ENCODE measurements around the gene PCDH15. TPM values are rescaled to one million over a fixed set of nuclear protein-coding genes. Genes with fewer than 3 reads are reported as not detected.

Gene PCDH15
- total and polyA plus RNA-seq, 2 experiments from 2014 or later: 0.29 to 0.66 TPM

GRCh38 chr10:53909791-53910190 is 891.2 kb downstream of the PCDH15 start:
- no peaks in the 10 kb centered on the region for H3K36me3 ChIP-seq (ENCODE audit: insufficient read depth)

More at GRCh38 chr10:53909791-53910190, 891.2 kb downstream of the PCDH15 start:
- H3K27me3 ChIP-seq (ENCODE audit: insufficient read depth): no peaks in the 10 kb centered on the region
- no peak overlapping the region for H3K4me3 ChIP-seq
- H3K9me2 ChIP-seq (ENCODE audit: insufficient read depth): peaks cover 4% of the 10 kb centered on the region; the same call in 1 of the 2 replicates
- H4K20me1 ChIP-seq (replicated peaks; ENCODE audit: insufficient read depth): no peaks in the 10 kb centered on the region
- Mint-ChIP-seq H3K27ac (no peak overlapping the region), H3K36me3 (ENCODE audit: low read depth) (peaks cover 23% of the 10 kb centered on the region; the same call in 2 of the 3 replicates), H3K4me1 (peaks cover 2% of the 10 kb centered on the region; the same call in 2 of the 3 replicates), H3K27me3 (ENCODE audit: insufficient read depth, low read depth, poor library complexity) (no peaks in the 10 kb centered on the region), H3K9me3 (peaks cover 29% of the 10 kb centered on the region; the same call in 2 of the 3 replicates), H3K4me3 (no peak overlapping the region)
- no peaks in the 10 kb centered on the region for H3F3A ChIP-seq (replicated peaks; ENCODE audit: low read depth)
- H3K4me1 ChIP-seq (ENCODE audit: insufficient read depth): no peaks in the 10 kb centered on the region
- DNase-seq (ENCODE audit: low spot score) (no peak), ATAC-seq (no peak)
- no peak overlapping the region for H3K27ac ChIP-seq (ENCODE audit: low read depth)
- TF ChIP-seq CREB1 (CRISPR knock-in tag; IDR thresholded peaks at IDR 0.05; ENCODE audit: low read depth) (no peak), EZH2 (IDR thresholded peaks at IDR 0.05; ENCODE audit: low read depth, unreplicated experiment) (no peak), CTCF (conservative IDR thresholded peaks at IDR 0.05; ENCODE audit: low read depth in 2 of 2) (no peak), ZNF331 (CRISPR knock-in tag; IDR thresholded peaks at IDR 0.05; ENCODE audit: low read depth) (no peak), ZNF462 (CRISPR knock-in tag; IDR thresholded peaks at IDR 0.05) (no peak), ETS1 (IDR thresholded peaks at IDR 0.05) (no peak), STAT1 (IDR thresholded peaks at IDR 0.05; ENCODE audit: unreplicated experiment) (no peak), REST (IDR thresholded peaks at IDR 0.05; ENCODE audit: unreplicated experiment) (no peak), JUNB (IDR thresholded peaks at IDR 0.05; ENCODE audit: unreplicated experiment) (no peak), NANOG (IDR thresholded peaks at IDR 0.05; ENCODE audit: borderline replicate concordance) (no peak), EZH2phosphoT487 (IDR thresholded peaks at IDR 0.05; ENCODE audit: unreplicated experiment) (no peak)
- H2AFZ ChIP-seq: no peak overlapping the region
- no peaks in the 10 kb centered on the region for H3K79me2 ChIP-seq (replicated peaks; ENCODE audit: insufficient read depth)
- H3K4me2 ChIP-seq: no peak overlapping the region
